Osteocyte (in vitro differentiated cells): Measurements from ENCODE around the gene CNTN5. TPM values are rescaled to one million over a fixed set of nuclear protein-coding genes. Genes with fewer than 3 reads are reported as not detected.

Source experiments
- DNase-seq: peaks from one replicate; pipeline ENCODE4 v3.0.0; 2021; ENCODE audit warnings: mixed read lengths; ENCODE audit not compliant: unreplicated experiment; ENCODE audit errors: extremely low spot score
- H3K27ac Mint-ChIP-seq: one replicate; pipeline ENCODE4 v1.8.0; 2021; ENCODE audit warnings: mild to moderate bottlenecking, mixed read lengths; ENCODE audit not compliant: unreplicated experiment
- H3K27me3 Mint-ChIP-seq: one replicate; pipeline ENCODE4 v1.8.0; 2021; ENCODE audit warnings: mixed read lengths; ENCODE audit not compliant: unreplicated experiment
- H3K36me3 Mint-ChIP-seq: one replicate; pipeline ENCODE4 v1.8.0; 2021; ENCODE audit warnings: mixed read lengths; ENCODE audit not compliant: unreplicated experiment
- H3K4me1 Mint-ChIP-seq: one replicate; pipeline ENCODE4 v1.8.0; 2021; ENCODE audit warnings: mixed read lengths; ENCODE audit not compliant: unreplicated experiment
- H3K4me3 Mint-ChIP-seq: one replicate; pipeline ENCODE4 v1.8.0; 2021; ENCODE audit warnings: mild to moderate bottlenecking, moderate library complexity, mixed read lengths; ENCODE audit not compliant: unreplicated experiment
- H3K9me3 Mint-ChIP-seq: one replicate; pipeline ENCODE4 v1.8.0; 2021; ENCODE audit warnings: mixed read lengths; ENCODE audit not compliant: unreplicated experiment
- total RNA-seq: library from RNA; stranded (reverse); gene quantifications from 2 replicates; pipeline ENCODE4 v1.2.1, GENCODE V29; 2021
- TF ChIP-seq, protein P1 (sequence below): fragments of 200-600 bp; sonication (generic); IDR thresholded peaks from 2 replicates; pipeline ENCODE4 v1.5.0; 2021; ENCODE audit warnings: antibody characterized with exemption, mild to moderate bottlenecking, moderate library complexity

CNTN5 gene
- total RNA-seq, 1 donor from 2014 or later = 0.30 TPM

DNA sequence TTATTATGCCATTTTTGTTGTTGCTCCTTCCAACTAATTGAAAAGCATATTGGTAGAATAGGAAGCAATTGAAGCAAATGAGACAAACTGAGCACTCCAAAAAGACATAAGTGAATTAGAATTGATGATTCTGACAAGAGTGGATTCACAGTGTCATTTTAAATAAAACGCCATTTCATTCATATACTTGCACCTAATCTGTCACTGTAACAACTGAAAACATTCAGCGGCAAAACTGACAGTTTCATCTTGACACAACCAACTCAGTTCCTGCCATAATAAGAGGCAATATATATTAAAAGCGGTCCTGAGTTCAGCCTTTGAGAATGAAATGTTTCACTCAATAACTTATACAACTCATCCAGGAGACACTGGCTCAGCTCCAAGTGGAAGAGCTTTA is 306.8 kb downstream of the CNTN5 start:
- H3K27ac Mint-ChIP-seq = no peak overlapping the region
- H3K4me3 Mint-ChIP-seq = no peak overlapping the region
- no peaks in the 10 kb centered on the region for H3K4me1 Mint-ChIP-seq
- TF ChIP-seq, protein P1, sequence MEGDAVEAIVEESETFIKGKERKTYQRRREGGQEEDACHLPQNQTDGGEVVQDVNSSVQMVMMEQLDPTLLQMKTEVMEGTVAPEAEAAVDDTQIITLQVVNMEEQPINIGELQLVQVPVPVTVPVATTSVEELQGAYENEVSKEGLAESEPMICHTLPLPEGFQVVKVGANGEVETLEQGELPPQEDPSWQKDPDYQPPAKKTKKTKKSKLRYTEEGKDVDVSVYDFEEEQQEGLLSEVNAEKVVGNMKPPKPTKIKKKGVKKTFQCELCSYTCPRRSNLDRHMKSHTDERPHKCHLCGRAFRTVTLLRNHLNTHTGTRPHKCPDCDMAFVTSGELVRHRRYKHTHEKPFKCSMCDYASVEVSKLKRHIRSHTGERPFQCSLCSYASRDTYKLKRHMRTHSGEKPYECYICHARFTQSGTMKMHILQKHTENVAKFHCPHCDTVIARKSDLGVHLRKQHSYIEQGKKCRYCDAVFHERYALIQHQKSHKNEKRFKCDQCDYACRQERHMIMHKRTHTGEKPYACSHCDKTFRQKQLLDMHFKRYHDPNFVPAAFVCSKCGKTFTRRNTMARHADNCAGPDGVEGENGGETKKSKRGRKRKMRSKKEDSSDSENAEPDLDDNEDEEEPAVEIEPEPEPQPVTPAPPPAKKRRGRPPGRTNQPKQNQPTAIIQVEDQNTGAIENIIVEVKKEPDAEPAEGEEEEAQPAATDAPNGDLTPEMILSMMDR = no peak
- no peak for DNase-seq
- no peaks in the 10 kb centered on the region for H3K36me3 Mint-ChIP-seq
- H3K9me3 Mint-ChIP-seq = no peaks in the 10 kb centered on the region
- peaks cover 6% of the 10 kb centered on the region for H3K27me3 Mint-ChIP-seq

- H3K27ac Mint-ChIP-seq = no peak overlapping the region
- TF ChIP-seq, protein P1 = no peak
- no peaks in the 10 kb centered on the region for H3K4me1 Mint-ChIP-seq
- DNase-seq = no peak
- H3K9me3 Mint-ChIP-seq = no peaks in the 10 kb centered on the region
- H3K36me3 Mint-ChIP-seq = no peaks in the 10 kb centered on the region
- H3K27me3 Mint-ChIP-seq = peaks cover 7% of the 10 kb centered on the region
- no peak overlapping the region for H3K4me3 Mint-ChIP-seq
Measured at GRCh38 chr11:99333621-99334020, 312.9 kb downstream of the CNTN5 start.

DNA sequence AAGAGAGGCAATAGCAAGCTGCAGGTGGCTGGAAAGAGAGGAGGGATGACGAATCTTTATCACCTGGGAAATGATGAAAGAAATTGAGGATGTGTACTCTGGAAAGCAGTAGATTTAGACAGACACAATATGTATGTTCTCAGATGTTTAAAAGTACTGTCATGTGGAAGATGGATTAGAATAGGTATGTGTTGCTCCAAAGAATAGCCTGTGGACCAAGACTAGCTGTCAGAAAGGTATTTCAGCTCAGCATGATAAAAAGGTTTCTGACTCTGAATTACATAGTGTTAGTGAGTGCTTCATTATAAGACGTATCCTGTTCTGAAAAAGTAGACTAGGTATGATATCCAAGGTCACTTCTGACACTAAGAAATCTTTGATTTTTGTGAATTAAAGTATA is 322.4 kb downstream of the CNTN5 start:
- Mint-ChIP-seq H3K27me3 (peaks cover 15% of the 10 kb centered on the region), H3K9me3 (no peaks in the 10 kb centered on the region), H3K36me3 (no peaks in the 10 kb centered on the region), H3K4me1 (no peaks in the 10 kb centered on the region), H3K27ac (no peak overlapping the region), H3K4me3 (no peak overlapping the region)
- TF ChIP-seq, protein P1 = no peak
- no peak for DNase-seq

DNA sequence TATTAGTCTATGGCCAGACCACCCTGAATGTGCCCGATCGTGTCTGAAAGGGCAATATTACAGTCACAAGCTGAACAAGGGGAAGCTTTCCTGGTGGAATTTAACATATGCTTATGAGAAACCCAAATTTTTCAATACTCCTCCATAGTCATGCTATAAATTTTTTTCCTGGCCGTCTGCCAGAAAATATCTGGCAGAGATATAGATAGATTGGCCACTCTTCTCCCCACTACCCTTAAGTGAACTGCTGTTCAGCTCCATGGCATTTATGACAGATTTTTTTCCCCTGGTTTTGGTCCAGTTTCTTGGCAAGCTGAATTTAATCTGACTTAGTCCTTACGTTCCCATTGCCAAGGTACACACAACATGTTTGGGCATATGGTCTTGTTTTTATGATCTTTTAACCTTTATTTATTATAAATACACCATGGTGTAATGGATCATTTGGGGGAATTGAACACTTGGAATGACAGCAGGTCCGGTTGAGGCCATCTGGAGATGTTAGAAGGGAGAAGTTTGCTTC is 328.5 kb downstream of the CNTN5 start:
- TF ChIP-seq, protein P1 = no peak
- H3K27ac Mint-ChIP-seq = no peak overlapping the region
- no peaks in the 10 kb centered on the region for H3K36me3 Mint-ChIP-seq
- H3K4me1 Mint-ChIP-seq = no peaks in the 10 kb centered on the region
- peaks cover 10% of the 10 kb centered on the region for H3K27me3 Mint-ChIP-seq
- H3K9me3 Mint-ChIP-seq = no peaks in the 10 kb centered on the region
- no peak for DNase-seq
- no peak overlapping the region for H3K4me3 Mint-ChIP-seq

DNA sequence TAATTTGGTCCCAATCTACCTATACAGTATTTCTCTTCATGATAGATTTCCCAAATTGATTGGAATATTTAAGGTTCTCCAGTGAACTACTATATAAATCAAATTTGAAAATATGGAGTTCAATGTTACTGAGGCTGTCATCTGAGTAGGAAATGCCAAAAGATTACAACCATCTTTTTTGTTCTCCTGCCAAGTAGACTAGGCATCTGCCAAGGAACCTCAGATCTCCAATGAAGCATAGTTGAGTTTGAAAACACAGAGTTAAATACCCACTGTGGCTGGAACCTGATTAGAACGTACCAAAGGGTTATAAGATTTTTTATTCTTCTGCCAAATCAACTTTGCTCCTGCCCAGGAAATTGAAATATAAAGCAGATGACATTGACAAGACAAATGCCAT is 330.9 kb downstream of the CNTN5 start:
- no peaks in the 10 kb centered on the region for H3K36me3 Mint-ChIP-seq
- peaks cover 7% of the 10 kb centered on the region for H3K27me3 Mint-ChIP-seq
- no peak for DNase-seq
- no peak overlapping the region for H3K27ac Mint-ChIP-seq
- no peak overlapping the region for H3K4me3 Mint-ChIP-seq
- TF ChIP-seq, protein P1 = no peak
- H3K4me1 Mint-ChIP-seq = no peaks in the 10 kb centered on the region
- no peaks in the 10 kb centered on the region for H3K9me3 Mint-ChIP-seq
